GM12878 (cell line): ENCODE results near the gene PRDM1.

Source experiments
- BCL11A ChIP-seq: IDR thresholded peaks from 2 replicates; pipeline ENCODE4 v1.6.1; 2011; ENCODE audit warnings: low read depth, low read length
- CTCF ChIP-seq, 3 experiments: IDR thresholded peaks in 2 of 3; conservative IDR thresholded peaks in 1 of 3; 2 replicates each; pipeline ENCODE4 v1.5.1; 2011; ENCODE audit warnings: low read depth in 3 of 3, low read length in 3 of 3, mild to moderate bottlenecking in 3 of 3, control low read depth in 2 of 3, moderate library complexity in 2 of 3, inconsistent platforms in 1 of 3, mixed read lengths in 1 of 3; ENCODE audit not compliant: control insufficient read depth in 2 of 3, insufficient read depth in 1 of 3; ENCODE audit errors: extremely low read depth in 1 of 3
- EP300 ChIP-seq, 2 experiments: fragments of 150-350 bp in 1 of 2; IDR thresholded peaks; 2 replicates each; pipeline ENCODE4 v1.6.1; 2011 to 2012; ENCODE audit warnings: low read depth in 2 of 2, low read length in 2 of 2, borderline replicate concordance in 1 of 2, improper control_type of control experiment in 1 of 2, inconsistent platforms in 1 of 2; ENCODE audit not compliant: control insufficient read depth in 1 of 2
- ESRRA ChIP-seq: IDR thresholded peaks from 2 replicates; pipeline ENCODE4 v1.6.1; 2012; ENCODE audit warnings: mild to moderate bottlenecking, low read length, improper control_type of control experiment
- JUNB ChIP-seq: IDR thresholded peaks from 2 replicates; pipeline ENCODE4 v1.6.1; 2016; ENCODE audit warnings: antibody characterized with exemption, mild to moderate bottlenecking
- JUND ChIP-seq: IDR thresholded peaks from 2 replicates; pipeline ENCODE4 v1.6.1; 2012; ENCODE audit warnings: low read depth, mild to moderate bottlenecking, low read length, improper control_type of control experiment, moderate library complexity
- MLLT1 ChIP-seq: fragments of 450-650 bp; IDR thresholded peaks from 2 replicates; pipeline ENCODE4 v1.6.1; 2016; ENCODE audit warnings: mild to moderate bottlenecking
- POLR2AphosphoS5 ChIP-seq: IDR thresholded peaks from 2 replicates; pipeline ENCODE4 v1.6.1; 2011; ENCODE audit warnings: mild to moderate bottlenecking, low read length, inconsistent platforms
- PRDM15 ChIP-seq: fragments of 450-650 bp; formaldehyde crosslinking; IDR thresholded peaks from 2 replicates; pipeline ENCODE4 v1.4.0; 2020; ENCODE audit warnings: mild to moderate bottlenecking, moderate library complexity
- REST ChIP-seq: IDR thresholded peaks from 2 replicates; pipeline ENCODE4 v1.6.1; 2012; ENCODE audit warnings: mild to moderate bottlenecking, low read depth, low read length
- RFX5 ChIP-seq: IDR thresholded peaks from 2 replicates; pipeline ENCODE4 v1.6.1; 2011; ENCODE audit warnings: low read depth, low read length, improper control_type of control experiment
- STAT3 ChIP-seq: IDR thresholded peaks from 2 replicates; pipeline ENCODE4 v1.6.1; 2011; ENCODE audit warnings: low read depth, low read length, improper control_type of control experiment
- USF2 ChIP-seq: IDR thresholded peaks from 2 replicates; pipeline ENCODE4 v1.6.1; 2011; ENCODE audit warnings: low read depth, low read length, improper control_type of control experiment, borderline replicate concordance

GRCh38 chr6:106086814-106087175, 659 bp downstream of the PRDM1 start:
- no peak for TF ChIP-seq ESRRA
- TF ChIP-seq POLR2AphosphoS5, result no peak
- TF ChIP-seq BCL11A, result no peak
- no peak for TF ChIP-seq MLLT1
- TF ChIP-seq PRDM15 (CRISPR knock-in tag), result no peak
- no peak for TF ChIP-seq EP300 (IDR thresholded peaks at IDR 0.05; ENCODE audit: borderline replicate concordance in 1 of 2, control insufficient read depth in 1 of 2, low read depth in 2 of 2, low read length in 2 of 2)
- no peak for TF ChIP-seq JUND
- no peak for TF ChIP-seq RFX5
- no peak for TF ChIP-seq JUNB
- TF ChIP-seq STAT3, result no peak
- no peak for TF ChIP-seq USF2
- no peak for TF ChIP-seq CTCF (IDR thresholded peaks at IDR 0.05 in 2 of 3, conservative IDR thresholded peaks at IDR 0.05 in 1 of 3; ENCODE audit: control insufficient read depth in 2 of 3, extremely low read depth in 1 of 3, insufficient read depth in 1 of 3, low read depth in 3 of 3, low read length in 3 of 3)
- TF ChIP-seq REST, result no peak
